ENCODE results near the gene GJB4.

DNA sequence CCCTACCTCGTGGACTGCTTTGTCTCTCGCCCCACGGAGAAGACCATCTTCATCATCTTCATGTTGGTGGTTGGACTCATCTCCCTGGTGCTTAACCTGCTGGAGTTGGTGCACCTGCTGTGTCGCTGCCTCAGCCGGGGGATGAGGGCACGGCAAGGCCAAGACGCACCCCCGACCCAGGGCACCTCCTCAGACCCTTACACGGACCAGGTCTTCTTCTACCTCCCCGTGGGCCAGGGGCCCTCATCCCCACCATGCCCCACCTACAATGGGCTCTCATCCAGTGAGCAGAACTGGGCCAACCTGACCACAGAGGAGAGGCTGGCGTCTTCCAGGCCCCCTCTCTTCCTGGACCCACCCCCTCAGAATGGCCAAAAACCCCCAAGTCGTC lies 35.2 kb downstream of the GJB4 start:
- TF ChIP-seq TAF1 (IDR thresholded peaks at IDR 0.05; ENCODE audit: low read depth, low read length) (no peak), POLR2AphosphoS5 (IDR thresholded peaks at IDR 0.05; ENCODE audit: low read depth, low read length) (no peak), POLR2A (IDR thresholded peaks at IDR 0.05; ENCODE audit: low read depth, low read length) (no peak), SPI1 (IDR thresholded peaks at IDR 0.05; ENCODE audit: low read depth, low read length) (no peak), POU2F2 (IDR thresholded peaks at IDR 0.05; ENCODE audit: low read depth, low read length) (no peak)

Measured in GM12891 (cell line).